WERI-Rb-1 (cell line): ENCODE measurements around the gene NAV2.

Experiments
- DNase-seq: peaks from one replicate; pipeline ENCODE4 v3.0.0-alpha.2; 2020
- H3K27ac ChIP-seq: fragments of 250-450 bp; sonication (Bioruptor Pico); 2 replicates; pipeline ENCODE4 v1.5.1; 2020; ENCODE audit warnings: mild to moderate bottlenecking, moderate library complexity
- H3K27me3 ChIP-seq: fragments of 250-450 bp; sonication (Bioruptor Pico); 2 replicates; pipeline ENCODE4 v1.5.1; 2021; ENCODE audit warnings: mild to moderate bottlenecking, low read depth, moderate library complexity; ENCODE audit not compliant: insufficient read depth, severe bottlenecking
- H3K36me3 ChIP-seq: fragments of 250-450 bp; sonication (Bioruptor Pico); 2 replicates; pipeline ENCODE4 v1.5.1; 2020; ENCODE audit warnings: mild to moderate bottlenecking, moderate library complexity
- H3K4me3 ChIP-seq: 2 replicates; pipeline ENCODE4 v1.5.1; 2011; ENCODE audit warnings: low read depth, mild to moderate bottlenecking, control low read depth, low read length
- H3K9me3 ChIP-seq: fragments of 250-450 bp; sonication (Bioruptor Pico); 2 replicates; pipeline ENCODE4 v1.5.1; 2021; ENCODE audit warnings: mild to moderate bottlenecking, moderate library complexity; ENCODE audit not compliant: severe bottlenecking
- TF ChIP-seq, protein P1 (sequence below): IDR thresholded peaks from 2 replicates; pipeline ENCODE4 v1.5.1; 2011; ENCODE audit warnings: low read depth, mild to moderate bottlenecking, control low read depth, inconsistent platforms, low read length

NAV2 gene

DNA sequence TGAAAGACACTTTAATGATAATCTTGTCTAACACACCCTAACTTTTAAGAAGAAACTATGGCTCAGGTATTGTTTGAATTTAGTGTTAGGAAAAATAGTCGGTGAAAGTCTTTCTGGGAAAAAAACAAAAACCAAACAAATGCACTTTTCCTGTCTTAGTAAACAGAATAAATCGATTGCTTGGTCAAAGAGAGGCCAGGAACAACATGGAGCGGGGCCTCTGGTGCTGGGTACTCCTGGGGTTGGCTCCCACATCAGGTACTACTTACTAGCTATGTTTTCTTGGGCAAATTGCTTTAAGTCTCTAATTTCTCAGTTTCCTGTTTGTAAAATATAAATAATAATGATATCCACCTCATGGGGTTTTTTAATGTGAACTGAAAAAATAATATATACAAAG is 46.8 kb downstream of the NAV2 start:
- Histone ChIP-seq H3K27me3 (peaks cover 54% of the 10 kb centered on the region), H3K36me3 (no peaks in the 10 kb centered on the region), H3K4me3 (no peak overlapping the region), H3K27ac (no peak overlapping the region), H3K9me3 (no peaks in the 10 kb centered on the region)
- DNase-seq = no peak
- TF ChIP-seq, protein P1, sequence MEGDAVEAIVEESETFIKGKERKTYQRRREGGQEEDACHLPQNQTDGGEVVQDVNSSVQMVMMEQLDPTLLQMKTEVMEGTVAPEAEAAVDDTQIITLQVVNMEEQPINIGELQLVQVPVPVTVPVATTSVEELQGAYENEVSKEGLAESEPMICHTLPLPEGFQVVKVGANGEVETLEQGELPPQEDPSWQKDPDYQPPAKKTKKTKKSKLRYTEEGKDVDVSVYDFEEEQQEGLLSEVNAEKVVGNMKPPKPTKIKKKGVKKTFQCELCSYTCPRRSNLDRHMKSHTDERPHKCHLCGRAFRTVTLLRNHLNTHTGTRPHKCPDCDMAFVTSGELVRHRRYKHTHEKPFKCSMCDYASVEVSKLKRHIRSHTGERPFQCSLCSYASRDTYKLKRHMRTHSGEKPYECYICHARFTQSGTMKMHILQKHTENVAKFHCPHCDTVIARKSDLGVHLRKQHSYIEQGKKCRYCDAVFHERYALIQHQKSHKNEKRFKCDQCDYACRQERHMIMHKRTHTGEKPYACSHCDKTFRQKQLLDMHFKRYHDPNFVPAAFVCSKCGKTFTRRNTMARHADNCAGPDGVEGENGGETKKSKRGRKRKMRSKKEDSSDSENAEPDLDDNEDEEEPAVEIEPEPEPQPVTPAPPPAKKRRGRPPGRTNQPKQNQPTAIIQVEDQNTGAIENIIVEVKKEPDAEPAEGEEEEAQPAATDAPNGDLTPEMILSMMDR = no peak

GRCh38 chr11:19762266-19762665 is 49.6 kb downstream of the NAV2 start:
- Histone ChIP-seq H3K27me3 (peaks cover 64% of the 10 kb centered on the region), H3K4me3 (no peak overlapping the region), H3K27ac (no peak overlapping the region), H3K36me3 (no peaks in the 10 kb centered on the region), H3K9me3 (no peaks in the 10 kb centered on the region)
- TF ChIP-seq, protein P1 = no peak
- DNase-seq = no peak

DNA sequence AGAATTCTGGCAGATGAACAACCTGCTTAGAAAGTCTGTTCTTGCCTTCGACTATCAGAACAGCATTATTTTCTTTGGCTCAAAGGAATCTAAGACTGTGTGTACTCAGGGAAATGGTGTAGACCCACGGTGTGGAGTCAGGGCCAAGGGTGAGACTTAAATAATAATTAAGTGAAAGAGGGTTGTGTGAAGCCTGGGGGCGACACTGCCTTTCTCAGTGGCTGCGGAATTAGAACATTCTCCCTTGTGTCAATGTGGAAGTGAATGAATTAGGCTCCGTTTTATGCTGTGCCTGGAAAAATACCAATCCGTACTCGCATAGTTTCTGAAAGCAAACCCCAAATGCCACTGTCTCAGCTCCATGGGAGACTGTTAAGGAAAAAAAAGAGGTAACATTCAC is 50.7 kb downstream of the NAV2 start:
- TF ChIP-seq, protein P1 = no peak
- no peak for DNase-seq
- Histone ChIP-seq H3K9me3 (no peaks in the 10 kb centered on the region), H3K27me3 (peaks cover 66% of the 10 kb centered on the region), H3K36me3 (no peaks in the 10 kb centered on the region), H3K4me3 (no peak overlapping the region), H3K27ac (no peak overlapping the region)

DNA sequence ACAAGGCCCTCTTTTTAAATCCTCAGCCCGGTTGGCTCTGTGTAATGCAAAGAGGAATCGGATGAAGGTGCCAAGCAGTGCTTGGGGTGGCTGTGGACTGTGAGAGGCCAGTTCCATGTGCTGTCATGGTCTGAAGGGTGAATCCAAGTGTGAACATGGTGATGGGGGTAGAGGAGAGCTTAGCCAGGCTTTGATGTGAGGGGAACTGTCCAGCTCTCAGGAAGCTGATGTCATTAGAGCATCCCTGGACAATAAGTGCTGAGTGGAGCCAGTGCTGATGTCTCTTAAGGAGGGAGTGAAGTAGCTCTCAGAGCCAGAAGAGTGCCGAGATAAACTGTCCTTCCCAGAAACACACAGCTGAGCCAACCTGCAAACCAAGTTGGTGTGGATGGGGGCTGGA is 53.6 kb downstream of the NAV2 start:
- H3K4me3 ChIP-seq = no peak overlapping the region
- H3K27me3 ChIP-seq = peaks cover 77% of the 10 kb centered on the region
- no peaks in the 10 kb centered on the region for H3K9me3 ChIP-seq
- no peak for DNase-seq
- H3K36me3 ChIP-seq = no peaks in the 10 kb centered on the region
- TF ChIP-seq, protein P1 = no peak
- H3K27ac ChIP-seq = no peak overlapping the region

GRCh38 chr11:19766810-19767209 is 54.2 kb downstream of the NAV2 start:
- Histone ChIP-seq H3K36me3 (no peaks in the 10 kb centered on the region), H3K27ac (no peak overlapping the region), H3K9me3 (no peaks in the 10 kb centered on the region), H3K4me3 (no peak overlapping the region), H3K27me3 (peaks cover 76% of the 10 kb centered on the region)
- no peak for DNase-seq
- TF ChIP-seq, protein P1 = no peak

DNA sequence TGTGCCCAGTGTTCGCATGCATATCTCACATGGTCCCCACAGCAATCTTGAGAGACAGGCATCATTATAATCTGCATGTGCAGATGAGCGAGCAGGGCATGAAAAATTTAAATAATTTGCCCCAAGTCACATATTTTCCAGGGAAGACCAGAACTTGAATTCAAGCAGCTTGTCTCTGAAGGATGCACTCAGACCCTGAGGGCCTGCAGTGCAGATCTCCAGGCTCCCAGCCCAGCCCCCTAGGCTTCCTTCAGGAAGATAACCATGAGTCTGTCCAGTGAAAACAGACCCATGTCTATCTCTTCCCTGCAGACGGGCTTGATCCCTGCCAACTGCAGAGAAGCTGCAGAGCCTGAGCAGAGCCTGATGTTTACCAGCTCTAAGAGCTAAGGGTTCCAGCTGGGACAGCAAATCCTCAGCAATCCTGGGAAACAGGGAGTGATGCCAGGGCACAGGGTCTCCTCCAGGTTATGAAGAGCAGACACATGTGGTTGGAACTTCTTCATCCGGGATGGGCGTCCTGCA is 55.1 kb downstream of the NAV2 start:
- TF ChIP-seq, protein P1 = no peak
- H3K9me3 ChIP-seq = no peaks in the 10 kb centered on the region
- peaks cover 79% of the 10 kb centered on the region for H3K27me3 ChIP-seq

More for the DNA sequence above, 55.1 kb downstream of the NAV2 start:
- no peak for DNase-seq
- H3K36me3 ChIP-seq = no peaks in the 10 kb centered on the region
- H3K27ac ChIP-seq = no peak overlapping the region
- no peak overlapping the region for H3K4me3 ChIP-seq
